ENCODE results near the gene USP36. TPM values are rescaled to one million over a fixed set of nuclear protein-coding genes. Genes with fewer than 3 reads are reported as not detected.
A peak's percentile ranks its signal among the peaks of the same experiment; 100 is the strongest.

Gene USP36
- total and polyA plus RNA-seq, 9 of the 15 experiments (the other 6 are each of a cell fraction or from before 2014, with no cell fraction given), result 6.4 to 72.8 (median 22.5) TPM

DNA sequence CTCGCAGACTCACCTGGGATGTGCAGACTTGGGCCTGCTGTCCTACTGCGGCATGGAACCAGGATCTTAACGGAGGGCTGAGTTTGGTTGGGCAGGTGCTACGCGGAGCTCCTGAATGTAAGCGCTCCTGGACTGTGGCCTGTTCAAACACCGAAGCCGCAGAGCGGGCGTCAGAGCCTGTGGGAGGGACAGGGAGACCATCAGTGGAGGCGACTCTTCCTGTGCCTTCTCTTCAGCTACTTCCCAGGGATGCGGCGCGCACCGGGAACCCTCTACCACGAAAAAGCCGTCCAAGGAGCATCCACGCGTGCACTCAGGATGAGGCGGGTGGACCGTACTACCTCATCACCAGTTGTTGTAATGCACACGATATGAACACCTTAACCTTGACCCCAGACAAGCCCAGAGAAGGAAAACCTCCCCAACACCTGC lies 2.0 kb downstream of the USP36 start:
- no peak for FAIRE-seq
- peaks cover 43% of the 10 kb centered on the region for H3K79me2 ChIP-seq (ENCODE audit: control insufficient read depth, insufficient read depth, low read length)
- no peak overlapping the region for H3K27ac ChIP-seq (ENCODE audit: extremely low read depth, low read depth, low read length)
- H4K20me1 ChIP-seq (replicated peaks; ENCODE audit: control insufficient read depth, insufficient read depth, low read length), result peaks cover 15% of the 10 kb centered on the region
- H3K27me3 ChIP-seq (ENCODE audit: control insufficient read depth in 2 of 2, insufficient read depth in 2 of 2, low read length in 2 of 2), result no peaks in the 10 kb centered on the region
- CTCF ChIA-PET (ENCODE audit: low intra/inter-chr PET ratio), result no interaction called here
- H3K9me3 ChIP-seq (replicated peaks; ENCODE audit: control insufficient read depth, insufficient read depth, low read depth, low read length), result no peaks in the 10 kb centered on the region
- H3K9ac ChIP-seq (ENCODE audit: insufficient read depth in 1 of 2, low read depth in 2 of 2, low read length in 2 of 2), result peak overlapping the region in 1 of 2 experiments; percentile 70; a peak in 2 of 4 replicates
- POLR2A ChIA-PET, result interaction anchor here (0.9 kb wide), 2 partner anchors 20 to 54 kb away, joined by 4 read pairs; no protein-coding TSS in a partner anchor
- no TSS peak for BruUV-seq (replicated peaks)
- peaks cover 4% of the 10 kb centered on the region for H3K9me1 ChIP-seq (ENCODE audit: control insufficient read depth, insufficient read depth, low read length)
- no peak overlapping the region for H3K4me2 ChIP-seq (ENCODE audit: insufficient read depth, low read length)
- no peak for ATAC-seq
- in situ Hi-C loops (cut with MboI), result no loop called here
- TF ChIP-seq ERF (CRISPR knock-in tag; IDR thresholded peaks at IDR 0.05) (no peak), YY1 (IDR thresholded peaks at IDR 0.05; ENCODE audit: borderline replicate concordance in 1 of 3, control insufficient read depth in 1 of 3, extremely low read depth in 1 of 3, insufficient read depth in 3 of 3, insufficient read length in 1 of 3, insufficient replicate concordance in 2 of 3, low read depth in 1 of 3, low read length in 2 of 3) (no peak), MEF2D (tag; conservative IDR thresholded peaks at IDR 0.05; ENCODE audit: low read depth) (no peak), SNRNP70 (optimal IDR thresholded peaks at IDR 0.05; ENCODE audit: low read depth, low read length) (no peak), RBM39 (optimal IDR thresholded peaks at IDR 0.05; ENCODE audit: low read depth, low read length) (no peak), POLR2G (IDR thresholded peaks at IDR 0.05; ENCODE audit: low read depth, low read length) (0 out of 2 replicates have a peak, but pooled peaks have one; percentile 31), RBFOX2 (IDR thresholded peaks at IDR 0.05; ENCODE audit: low read depth, low read length) (peak; percentile 44), ZNF778 (CRISPR knock-in tag; IDR thresholded peaks at IDR 0.05) (no peak)
- TF ChIP-seq, protein P1, sequence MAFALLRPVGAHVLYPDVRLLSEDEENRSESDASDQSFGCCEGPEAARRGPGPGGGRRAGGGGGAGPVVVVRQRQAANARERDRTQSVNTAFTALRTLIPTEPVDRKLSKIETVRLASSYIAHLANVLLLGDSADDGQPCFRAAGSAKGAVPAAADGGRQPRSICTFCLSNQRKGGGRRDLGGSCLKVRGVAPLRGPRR (CRISPR knock-in tag; IDR thresholded peaks at IDR 0.05), result no peak
- H3K4me1 ChIP-seq (replicated peaks in 1 of 2; ENCODE audit: control insufficient read depth in 2 of 2, insufficient read depth in 2 of 2, low read length in 2 of 2), result peaks cover 17 to 30% of the 10 kb centered on the region in 2 experiments
- H3K36me3 ChIP-seq (ENCODE audit: control insufficient read depth, insufficient read depth, low read length), result peaks cover 50% of the 10 kb centered on the region
- intact Hi-C loops (cut with micrococcal nuclease), result no loop called here
- H2AFZ ChIP-seq (ENCODE audit: low read depth, low read length), result no peak overlapping the region
- no peak overlapping the region for H3K4me3 ChIP-seq
- DNase-seq (ENCODE audit: extremely low read depth in 1 of 4, low spot score in 3 of 4), result peak in 2 of 4 experiments; percentile 12
- WGBS (ENCODE audit: insufficient coverage, low coverage, missing lambda C conversion rate), result 87% methylated on average over 22 of the region's 22 CpGs

Data from K562 (cell line).